ENCODE results near the gene NT5DC1.

Gene NT5DC1

GRCh38 chr6:116158641-116159040, 58.0 kb downstream of the NT5DC1 start:
- in situ Hi-C loops (cut with MboI; ENCODE audit: low sequenced_read_pairs, unreplicated experiment): no loop called here
- no peak for DNase-seq (ENCODE audit: low spot score)
- no peak for TF ChIP-seq CTCF (IDR thresholded peaks at IDR 0.05; ENCODE audit: borderline replicate concordance, control extremely low read depth, extremely low read depth, insufficient read depth, missing control alignments)

- no peak for DNase-seq (ENCODE audit: low spot score)
- TF ChIP-seq CTCF (IDR thresholded peaks at IDR 0.05; ENCODE audit: borderline replicate concordance, control extremely low read depth, extremely low read depth, insufficient read depth, missing control alignments): no peak
- in situ Hi-C loops (cut with MboI; ENCODE audit: low sequenced_read_pairs, unreplicated experiment): no loop called here
Measured at GRCh38 chr6:116159782-116160524, 59.3 kb downstream of the NT5DC1 start.

- no peak for TF ChIP-seq CTCF (IDR thresholded peaks at IDR 0.05; ENCODE audit: borderline replicate concordance, control extremely low read depth, extremely low read depth, insufficient read depth, missing control alignments)
- no peak for DNase-seq (ENCODE audit: low spot score)
- in situ Hi-C loops (cut with MboI; ENCODE audit: low sequenced_read_pairs, unreplicated experiment): no loop called here
Measured at GRCh38 chr6:116165596-116165995, 64.9 kb downstream of the NT5DC1 start.

- DNase-seq (ENCODE audit: low spot score): no peak
- TF ChIP-seq CTCF (IDR thresholded peaks at IDR 0.05; ENCODE audit: borderline replicate concordance, control extremely low read depth, extremely low read depth, insufficient read depth, missing control alignments): no peak
- in situ Hi-C loops (cut with MboI; ENCODE audit: low sequenced_read_pairs, unreplicated experiment): no loop called here
Measured at GRCh38 chr6:116166369-116166768, 65.7 kb downstream of the NT5DC1 start.

- no peak for TF ChIP-seq CTCF (IDR thresholded peaks at IDR 0.05; ENCODE audit: borderline replicate concordance, control extremely low read depth, extremely low read depth, insufficient read depth, missing control alignments)
- in situ Hi-C loops (cut with MboI; ENCODE audit: low sequenced_read_pairs, unreplicated experiment): no loop called here
- no peak for DNase-seq (ENCODE audit: low spot score)
Measured at GRCh38 chr6:116168148-116168547, 67.5 kb downstream of the NT5DC1 start.

- in situ Hi-C loops (cut with MboI; ENCODE audit: low sequenced_read_pairs, unreplicated experiment): no loop called here
- TF ChIP-seq CTCF (IDR thresholded peaks at IDR 0.05; ENCODE audit: borderline replicate concordance, control extremely low read depth, extremely low read depth, insufficient read depth, missing control alignments): no peak
- DNase-seq (ENCODE audit: low spot score): no peak
Measured at GRCh38 chr6:116169880-116170279, 69.2 kb downstream of the NT5DC1 start.
